GM10266 (cell line): ENCODE measurements around the gene FADS2.

Experiments
- DNase-seq: peaks from one replicate; pipeline ENCODE4 v3.0.0; 2012; ENCODE audit errors: extremely low spot score
- CTCF ChIP-seq: IDR thresholded peaks from 2 replicates; pipeline ENCODE4 v1.5.1; 2012; ENCODE audit warnings: mild to moderate bottlenecking, low read depth; ENCODE audit not compliant: control insufficient read depth, insufficient read depth; ENCODE audit errors: missing control alignments

FADS2 gene

GRCh38 chr11:61806785-61807184 is 21.3 kb upstream of the FADS2 start:
- DNase-seq: no peak
- no peak for TF ChIP-seq CTCF

- no peak for TF ChIP-seq CTCF
- DNase-seq: no peak
Observed at GRCh38 chr11:61810671-61811175, 17.4 kb upstream of the FADS2 start.

- no peak for TF ChIP-seq CTCF
- DNase-seq: no peak
Observed at GRCh38 chr11:61811831-61812230, 16.3 kb upstream of the FADS2 start.

GRCh38 chr11:61812736-61813411 is 15.2 kb upstream of the FADS2 start:
- no peak for DNase-seq
- TF ChIP-seq CTCF: no peak

GRCh38 chr11:61814247-61814957 is 13.7 kb upstream of the FADS2 start:
- no peak for TF ChIP-seq CTCF
- no peak for DNase-seq

GRCh38 chr11:61814958-61815789 is 12.9 kb upstream of the FADS2 start:
- TF ChIP-seq CTCF: no peak

More at GRCh38 chr11:61814958-61815789, 12.9 kb upstream of the FADS2 start:
- peak; percentile 96 for DNase-seq
